ENCODE data around the gene HK1. TPM values are rescaled to one million over a fixed set of nuclear protein-coding genes. Genes with fewer than 3 reads are reported as not detected.

The HK1 gene
- total and polyA plus RNA-seq, 2 of the 4 experiments (the other 2 are of a cell fraction): 53.7 to 90.5 TPM

GRCh38 chr10:69379800-69380199 is 101.5 kb downstream of the HK1 start:
- Histone ChIP-seq H2BK15ac (ENCODE audit: low read depth, low read length) (no peak overlapping the region), H2BK5ac (ENCODE audit: low read depth, low read length, poor library complexity, severe bottlenecking) (no peak overlapping the region), H3K27ac (ENCODE audit: insufficient read depth, low read length) (no peak overlapping the region), H3K9me1 (ENCODE audit: insufficient read depth, low read length) (0 out of 2 replicates have a peak, but pooled peaks cover 6% of the 10 kb centered on the region), H4K5ac (ENCODE audit: low read depth, low read length) (no peak overlapping the region), H3K9ac (ENCODE audit: low read depth, low read length) (no peak overlapping the region), H2AFZ (replicated peaks; ENCODE audit: low read length, poor library complexity) (no peak overlapping the region), H3K4me2 (ENCODE audit: low read depth, low read length) (no peak overlapping the region), H2BK120ac (ENCODE audit: low read depth, low read length) (no peak overlapping the region), H3K56ac (ENCODE audit: extremely low read depth, insufficient read depth, low read length) (no peak overlapping the region), H4K20me1 (ENCODE audit: insufficient read depth, low read length) (peaks cover 23% of the 10 kb centered on the region), H3K18ac (ENCODE audit: low read depth, low read length) (no peak overlapping the region), H3K23ac (ENCODE audit: low read depth, low read length) (no peak overlapping the region), H3K14ac (replicated peaks; ENCODE audit: low read depth, low read length) (no peak overlapping the region), H2BK20ac (ENCODE audit: low read depth, low read length) (no peak overlapping the region), H3K4me1 (ENCODE audit: control insufficient read depth, insufficient read depth, low read length) (peaks cover 10% of the 10 kb centered on the region), H4K8ac (ENCODE audit: low read depth in 2 of 2, low read length in 2 of 2) (no peak overlapping the region), H4K91ac (ENCODE audit: insufficient read depth, low read depth, low read length) (no peak overlapping the region), H3K79me1 (ENCODE audit: low read depth in 1 of 2, low read length in 2 of 2) (peaks cover 14 to 30% of the 10 kb centered on the region in 2 experiments; a peak in 2 of 4 replicates), H3K4me3 (ENCODE audit: insufficient read depth, low read depth, low read length) (no peak overlapping the region), H3K36me3 (ENCODE audit: control insufficient read depth, insufficient read depth, low read length) (peaks cover 36% of the 10 kb centered on the region), H3K27me3 (ENCODE audit: control insufficient read depth, insufficient read depth, low read length) (no peaks in the 10 kb centered on the region), H3K4ac (ENCODE audit: low read depth, low read length) (no peak overlapping the region), H2AK9ac (replicated peaks; ENCODE audit: low read depth, low read length, poor library complexity) (no peak overlapping the region), H2AK5ac (ENCODE audit: low read depth, low read length) (no peak overlapping the region), H3K9me3 (ENCODE audit: control insufficient read depth, insufficient read depth, low read length) (no peaks in the 10 kb centered on the region)
- in situ Hi-C loops (cut with MboI; ENCODE audit: low sequenced_read_pairs): no loop called here
- CTCF ChIA-PET: no interaction called here
- POLR2A ChIA-PET (ENCODE audit: unreplicated experiment): no interaction called here
- ATAC-seq (ENCODE audit: low read depth) (no peak), DNase-seq (no peak)
- WGBS, 2 experiments (ENCODE audit: extremely low coverage in 2 of 2, insufficient read length in 1 of 2): 96% methylated on average over 7 of the region's 16 CpGs; no CpG with 5 or more reads in 1 of the 2 experiments
- intact Hi-C loops (cut with micrococcal nuclease): no loop called here
- dilution Hi-C loops (cut with HindIII; ENCODE audit: low sequenced_read_pairs, unreplicated experiment): no loop called here
- no peak for TF ChIP-seq BHLHE40 (IDR thresholded peaks at IDR 0.05; ENCODE audit: low read depth, low read length)
- no peak for TF ChIP-seq CHD1 (IDR thresholded peaks at IDR 0.05; ENCODE audit: low read depth, low read length)
- no peak for TF ChIP-seq CTCF (conservative IDR thresholded peaks at IDR 0.05; ENCODE audit: low read depth, low read length)
- no peak for TF ChIP-seq CEBPB (IDR thresholded peaks at IDR 0.05; ENCODE audit: low read depth, low read length)
- TF ChIP-seq POLR2A (IDR thresholded peaks at IDR 0.05; ENCODE audit: low read depth, low read length): no peak
- no peak for TF ChIP-seq RCOR1 (IDR thresholded peaks at IDR 0.05; ENCODE audit: insufficient replicate concordance, low read length)
- no peak for TF ChIP-seq ELK1 (IDR thresholded peaks at IDR 0.05; ENCODE audit: borderline replicate concordance, low read depth, low read length)
- no peak for TF ChIP-seq RAD21 (IDR thresholded peaks at IDR 0.05; ENCODE audit: low read length)
- no peak for TF ChIP-seq MAZ (IDR thresholded peaks at IDR 0.05; ENCODE audit: borderline replicate concordance, low read depth, low read length)
- no TSS peak for BruUV-seq (replicated peaks)
